ENCODE measurements around the gene CAMTA1.
"Not testable (repeated sequence)": the region's sequence is repeated elsewhere in the genome, so short reads cannot be mapped to it uniquely, and the experiment has no call there.

Gene CAMTA1

GRCh38 chr1:7584643-7585042 lies 799.4 kb downstream of the CAMTA1 start:
- in situ Hi-C loops (cut with HindIII; ENCODE audit: low pct_ligation_motif_present, low pct_unique_long_range_greater_than_20kb, low sequenced_read_pairs): no loop called here
- DNase-seq: no peak

- in situ Hi-C loops (cut with HindIII; ENCODE audit: low pct_ligation_motif_present, low pct_unique_long_range_greater_than_20kb, low sequenced_read_pairs): no loop called here
- DNase-seq: no peak
These were observed 800.1 kb downstream of the CAMTA1 start for GRCh38 chr1:7585216-7585907.

- in situ Hi-C loops (cut with HindIII; ENCODE audit: low pct_ligation_motif_present, low pct_unique_long_range_greater_than_20kb, low sequenced_read_pairs): no loop called here
- no peak for DNase-seq
These were observed 801.0 kb downstream of the CAMTA1 start for GRCh38 chr1:7586031-7586941.

DNA sequence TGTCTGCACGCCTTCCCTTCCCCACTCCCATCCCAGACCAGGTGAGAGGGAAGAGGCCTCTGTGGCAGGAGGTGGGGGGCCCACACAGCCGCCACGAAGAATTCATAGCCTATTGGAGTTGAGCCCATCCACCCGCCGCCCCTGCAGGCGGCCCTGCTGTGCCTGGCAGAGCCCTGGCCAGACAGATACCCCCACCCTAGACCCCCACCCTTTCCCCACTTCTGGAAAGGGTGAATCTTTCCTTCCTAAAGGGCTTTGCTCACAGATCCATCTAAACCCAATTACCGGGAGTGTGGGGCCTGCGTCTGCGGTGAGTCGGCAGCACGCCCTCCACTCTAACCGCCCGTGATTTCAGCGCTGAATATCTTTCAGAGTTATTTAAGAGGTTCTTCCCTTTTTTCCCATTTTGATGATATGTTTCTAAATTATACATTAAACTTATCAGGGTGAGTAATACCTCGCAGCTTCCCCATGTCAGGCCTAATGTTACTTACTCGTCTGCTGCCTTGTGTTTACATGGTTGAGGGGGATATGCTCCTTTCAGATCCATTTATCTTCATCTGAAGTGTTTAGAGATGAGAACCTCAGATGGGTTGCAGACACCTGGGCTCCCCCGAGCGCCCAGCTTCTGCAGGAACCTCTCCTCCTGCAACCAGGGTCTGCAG lies 802.0 kb downstream of the CAMTA1 start:
- DNase-seq: no peak
- in situ Hi-C loops (cut with HindIII; ENCODE audit: low pct_ligation_motif_present, low pct_unique_long_range_greater_than_20kb, low sequenced_read_pairs): no loop called here

GRCh38 chr1:7587773-7588456 lies 802.7 kb downstream of the CAMTA1 start:
- DNase-seq: no peak
- in situ Hi-C loops (cut with HindIII; ENCODE audit: low pct_ligation_motif_present, low pct_unique_long_range_greater_than_20kb, low sequenced_read_pairs): no loop called here

DNA sequence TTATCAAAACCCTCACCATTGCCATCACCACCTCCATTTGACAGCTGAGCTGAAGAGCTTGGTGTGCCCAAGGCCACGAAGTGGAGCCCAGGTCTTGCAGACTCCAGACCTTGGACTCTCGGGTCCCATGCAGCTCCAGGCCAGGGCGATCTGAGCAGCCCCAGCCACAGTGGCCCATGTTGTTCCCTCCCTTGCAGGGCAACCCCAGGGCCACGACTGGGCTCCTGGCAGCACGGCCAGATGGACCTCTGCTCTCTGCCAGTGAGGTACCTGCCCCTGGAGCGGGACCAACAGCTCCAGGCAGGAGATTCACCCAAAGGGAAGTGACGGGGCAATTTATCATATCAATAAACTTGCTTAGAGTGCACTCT lies 803.2 kb downstream of the CAMTA1 start:
- no peak for DNase-seq

GRCh38 chr1:7589080-7589735 lies 804.0 kb downstream of the CAMTA1 start:
- in situ Hi-C loops (cut with HindIII; ENCODE audit: low pct_ligation_motif_present, low pct_unique_long_range_greater_than_20kb, low sequenced_read_pairs): no loop called here

More for the DNA sequence above, 803.2 kb downstream of the CAMTA1 start:
- in situ Hi-C loops (cut with HindIII; ENCODE audit: low pct_ligation_motif_present, low pct_unique_long_range_greater_than_20kb, low sequenced_read_pairs): no loop called here

DNA sequence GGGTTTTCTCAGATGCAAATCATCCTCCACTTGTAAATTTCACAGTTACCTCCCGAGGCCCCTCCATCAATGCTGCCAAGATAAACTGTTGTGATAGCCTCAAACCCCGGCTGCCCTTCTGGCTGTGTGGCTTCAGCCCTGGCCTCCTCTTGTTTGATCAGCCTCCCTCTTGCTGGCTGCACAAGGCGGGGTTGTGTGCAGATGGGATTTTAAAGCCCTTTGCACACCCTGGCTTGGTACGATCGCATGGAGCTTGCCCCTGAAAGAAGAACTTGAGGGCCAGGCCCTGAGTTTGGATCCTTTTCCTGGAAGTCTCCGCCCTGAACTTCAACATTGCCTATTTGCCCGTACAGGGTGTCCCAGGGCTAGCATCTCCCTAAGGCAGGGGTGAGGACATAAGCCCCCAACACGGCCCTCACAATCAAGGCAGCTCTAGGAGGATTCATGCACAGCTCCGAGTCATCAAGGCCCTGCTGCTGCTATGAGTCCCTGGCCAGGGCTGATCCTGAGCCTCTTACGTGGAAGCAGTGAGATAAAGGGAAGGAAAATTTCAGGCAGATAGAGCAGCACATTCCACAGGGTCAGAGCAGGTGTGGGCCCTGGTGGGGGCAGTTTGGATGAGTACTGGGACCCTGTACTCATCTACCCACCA lies 804.6 kb downstream of the CAMTA1 start:
- in situ Hi-C loops (cut with HindIII; ENCODE audit: low pct_ligation_motif_present, low pct_unique_long_range_greater_than_20kb, low sequenced_read_pairs): no loop called here
- DNase-seq: no peak

More at GRCh38 chr1:7589080-7589735, 804.0 kb downstream of the CAMTA1 start:
- no peak for DNase-seq

DNA sequence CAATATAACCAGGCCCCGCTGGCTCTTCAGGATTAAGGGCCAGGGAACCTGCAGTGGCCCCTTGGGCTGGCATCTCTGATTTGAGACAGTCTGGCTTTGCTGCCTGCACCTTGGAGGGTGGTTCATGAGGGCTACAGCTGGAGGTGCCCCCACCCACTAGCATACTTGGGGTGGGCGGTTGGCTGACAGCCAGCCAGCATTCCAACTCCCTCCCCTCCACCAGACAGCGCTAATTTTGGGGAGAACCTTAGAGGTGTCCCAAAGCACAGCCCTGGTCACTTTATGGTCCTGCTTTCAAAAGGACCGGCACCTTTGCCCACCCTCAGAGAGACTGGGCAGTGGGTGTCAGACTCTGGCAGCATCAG lies 805.2 kb downstream of the CAMTA1 start:
- in situ Hi-C loops (cut with HindIII; ENCODE audit: low pct_ligation_motif_present, low pct_unique_long_range_greater_than_20kb, low sequenced_read_pairs): no loop called here
- no peak for DNase-seq

DNA sequence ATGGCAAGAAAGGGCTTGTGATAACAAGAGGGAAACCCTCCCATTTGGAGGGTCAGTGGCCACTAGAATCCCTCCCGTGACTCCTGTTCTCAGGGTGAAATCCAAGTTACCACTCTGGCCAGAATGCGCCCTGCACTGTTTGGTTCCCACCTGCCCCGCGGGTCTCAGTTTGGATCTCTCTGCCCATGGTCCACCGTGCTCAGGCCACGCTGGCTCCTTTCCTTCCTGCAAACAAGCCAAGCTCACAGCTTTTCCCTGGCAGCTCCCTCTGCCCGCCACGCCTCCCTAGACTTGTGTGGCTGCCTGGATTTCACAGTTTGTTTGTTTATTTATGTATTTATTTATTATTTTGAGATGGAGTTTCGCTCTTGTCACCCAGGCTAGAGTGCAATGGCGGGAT lies 806.3 kb downstream of the CAMTA1 start:
- in situ Hi-C loops (cut with HindIII; ENCODE audit: low pct_ligation_motif_present, low pct_unique_long_range_greater_than_20kb, low sequenced_read_pairs): no loop called here
- no peak for DNase-seq

GRCh38 chr1:7592120-7592798 lies 807.0 kb downstream of the CAMTA1 start:
- in situ Hi-C loops (cut with HindIII; ENCODE audit: low pct_ligation_motif_present, low pct_unique_long_range_greater_than_20kb, low sequenced_read_pairs): no loop called here
- DNase-seq: no peak

DNA sequence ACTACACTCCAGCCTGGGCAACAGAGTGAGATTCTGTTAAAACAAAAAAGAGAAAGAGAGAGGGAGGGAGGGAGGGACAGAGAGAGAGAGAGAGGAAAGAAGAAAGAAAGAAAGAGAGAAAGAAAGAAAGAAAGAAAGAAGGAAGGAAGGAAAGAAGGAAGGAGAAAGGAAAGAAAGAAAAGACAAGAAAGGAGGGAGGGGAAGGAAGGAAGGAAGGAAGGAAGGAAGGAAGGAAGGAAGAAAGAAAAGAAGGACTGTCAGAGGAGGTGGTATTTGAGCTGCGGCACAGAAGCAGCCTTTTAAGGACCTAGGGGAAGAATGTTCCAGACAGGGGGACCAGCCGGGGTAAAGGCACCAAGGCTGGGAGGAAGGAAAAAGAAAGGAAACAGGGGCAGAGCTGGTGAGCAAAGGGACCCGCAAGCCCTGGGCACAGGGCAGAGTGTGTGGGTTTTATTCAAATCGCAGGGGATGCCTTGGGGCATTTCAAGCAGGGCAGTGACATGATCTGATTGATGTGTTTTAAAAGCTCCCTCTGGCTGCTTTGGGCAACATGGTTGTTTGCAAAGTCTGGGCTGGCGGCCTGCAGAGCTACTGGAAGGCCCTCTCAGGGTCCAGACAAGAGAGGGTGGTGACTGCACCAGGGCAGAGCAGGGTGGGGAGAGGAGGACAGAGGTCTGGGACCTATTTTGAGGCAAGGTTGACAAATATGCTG lies 808.9 kb downstream of the CAMTA1 start:
- DNase-seq: no peak

GRCh38 chr1:7594714-7595295 lies 809.6 kb downstream of the CAMTA1 start:
- in situ Hi-C loops (cut with HindIII; ENCODE audit: low pct_ligation_motif_present, low pct_unique_long_range_greater_than_20kb, low sequenced_read_pairs): no loop called here
- no peak for DNase-seq

More for the DNA sequence above, 808.9 kb downstream of the CAMTA1 start:
- in situ Hi-C loops (cut with HindIII; ENCODE audit: low pct_ligation_motif_present, low pct_unique_long_range_greater_than_20kb, low sequenced_read_pairs): no loop called here

GRCh38 chr1:7595336-7595735 lies 810.1 kb downstream of the CAMTA1 start:
- in situ Hi-C loops (cut with HindIII; ENCODE audit: low pct_ligation_motif_present, low pct_unique_long_range_greater_than_20kb, low sequenced_read_pairs): no loop called here
- DNase-seq: no peak

- no peak for DNase-seq
- in situ Hi-C loops (cut with HindIII; ENCODE audit: low pct_ligation_motif_present, low pct_unique_long_range_greater_than_20kb, low sequenced_read_pairs): no loop called here
These were observed 811.1 kb downstream of the CAMTA1 start for GRCh38 chr1:7596126-7596965.

- in situ Hi-C loops (cut with HindIII; ENCODE audit: low pct_ligation_motif_present, low pct_unique_long_range_greater_than_20kb, low sequenced_read_pairs); DNase-seq: not testable (repeated sequence)
These were observed 812.8 kb downstream of the CAMTA1 start for GRCh38 chr1:7598058-7598457.
